Endothelial cell (in vitro differentiated cells): ENCODE results near the gene MPV17. TPM values are rescaled to one million over a fixed set of nuclear protein-coding genes. Genes with fewer than 3 reads are reported as not detected.

Source experiments
- DNase-seq: peaks from one replicate; pipeline ENCODE4 v3.0.0; 2021; ENCODE audit warnings: low spot score
- H3K27ac Mint-ChIP-seq: one replicate; pipeline ENCODE4 v1.8.0; 2021; ENCODE audit warnings: mixed read lengths, inconsistent platforms; ENCODE audit not compliant: unreplicated experiment
- H3K27me3 Mint-ChIP-seq: one replicate; pipeline ENCODE4 v1.8.0; 2021; ENCODE audit warnings: mild to moderate bottlenecking, moderate library complexity, mixed read lengths, inconsistent platforms; ENCODE audit not compliant: unreplicated experiment
- H3K36me3 Mint-ChIP-seq: one replicate; pipeline ENCODE4 v1.8.0; 2021; ENCODE audit warnings: mild to moderate bottlenecking, low read depth, mixed read lengths, inconsistent platforms; ENCODE audit not compliant: unreplicated experiment
- H3K4me1 Mint-ChIP-seq: one replicate; pipeline ENCODE4 v1.8.0; 2021; ENCODE audit warnings: mild to moderate bottlenecking, mixed read lengths, inconsistent platforms; ENCODE audit not compliant: unreplicated experiment
- H3K4me3 Mint-ChIP-seq: one replicate; pipeline ENCODE4 v1.8.0; 2021; ENCODE audit warnings: mild to moderate bottlenecking, mixed read lengths, inconsistent platforms; ENCODE audit not compliant: unreplicated experiment
- H3K9me3 Mint-ChIP-seq: one replicate; pipeline ENCODE4 v1.8.0; 2021; ENCODE audit warnings: mixed read lengths, inconsistent platforms; ENCODE audit not compliant: unreplicated experiment
- total RNA-seq: library from RNA; stranded (reverse); fragmentation: NEBNext Ultra II Directional; extraction: Animal tissue kit (Norgen Biotek cat#: 25700); gene quantifications from one replicate; pipeline ENCODE4 v1.2.1, GENCODE V29; 2021; ENCODE audit not compliant: unreplicated experiment
- TF ChIP-seq, protein P1 (sequence below): fragments of 200-600 bp; sonication (generic); IDR thresholded peaks from one replicate; pipeline ENCODE4 v1.5.0; 2021; ENCODE audit warnings: antibody characterized with exemption; ENCODE audit not compliant: unreplicated experiment

MPV17 gene
- total RNA-seq, 1 donor from 2014 or later, result 55.0 TPM

DNA sequence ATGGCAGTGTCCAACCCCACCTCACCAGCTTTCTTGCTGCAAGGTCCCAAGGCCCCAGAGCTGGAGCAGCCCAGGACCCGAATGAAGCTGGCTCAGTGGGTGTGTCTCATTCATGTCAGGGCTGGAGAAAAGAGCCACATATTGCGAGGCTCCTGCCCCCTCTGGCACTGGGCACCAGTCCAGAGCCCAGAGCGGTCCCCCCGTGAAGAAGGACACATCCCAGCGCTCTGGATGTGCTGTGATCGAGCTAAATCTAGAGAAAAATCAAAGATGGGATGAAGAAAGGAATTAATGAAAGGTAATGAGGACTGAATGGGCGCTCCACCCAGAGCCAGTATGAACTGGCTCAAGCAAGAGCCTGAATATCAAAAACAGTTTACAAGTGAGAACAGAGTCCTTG lies 13.3 kb upstream of the MPV17 start:
- Mint-ChIP-seq H3K36me3 (peaks cover 32% of the 10 kb centered on the region), H3K27me3 (peaks cover 5% of the 10 kb centered on the region), H3K4me1 (no peaks in the 10 kb centered on the region), H3K9me3 (no peaks in the 10 kb centered on the region), H3K4me3 (no peak overlapping the region), H3K27ac (no peak overlapping the region)
- TF ChIP-seq, protein P1, sequence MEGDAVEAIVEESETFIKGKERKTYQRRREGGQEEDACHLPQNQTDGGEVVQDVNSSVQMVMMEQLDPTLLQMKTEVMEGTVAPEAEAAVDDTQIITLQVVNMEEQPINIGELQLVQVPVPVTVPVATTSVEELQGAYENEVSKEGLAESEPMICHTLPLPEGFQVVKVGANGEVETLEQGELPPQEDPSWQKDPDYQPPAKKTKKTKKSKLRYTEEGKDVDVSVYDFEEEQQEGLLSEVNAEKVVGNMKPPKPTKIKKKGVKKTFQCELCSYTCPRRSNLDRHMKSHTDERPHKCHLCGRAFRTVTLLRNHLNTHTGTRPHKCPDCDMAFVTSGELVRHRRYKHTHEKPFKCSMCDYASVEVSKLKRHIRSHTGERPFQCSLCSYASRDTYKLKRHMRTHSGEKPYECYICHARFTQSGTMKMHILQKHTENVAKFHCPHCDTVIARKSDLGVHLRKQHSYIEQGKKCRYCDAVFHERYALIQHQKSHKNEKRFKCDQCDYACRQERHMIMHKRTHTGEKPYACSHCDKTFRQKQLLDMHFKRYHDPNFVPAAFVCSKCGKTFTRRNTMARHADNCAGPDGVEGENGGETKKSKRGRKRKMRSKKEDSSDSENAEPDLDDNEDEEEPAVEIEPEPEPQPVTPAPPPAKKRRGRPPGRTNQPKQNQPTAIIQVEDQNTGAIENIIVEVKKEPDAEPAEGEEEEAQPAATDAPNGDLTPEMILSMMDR, result no peak
- DNase-seq, result no peak

DNA sequence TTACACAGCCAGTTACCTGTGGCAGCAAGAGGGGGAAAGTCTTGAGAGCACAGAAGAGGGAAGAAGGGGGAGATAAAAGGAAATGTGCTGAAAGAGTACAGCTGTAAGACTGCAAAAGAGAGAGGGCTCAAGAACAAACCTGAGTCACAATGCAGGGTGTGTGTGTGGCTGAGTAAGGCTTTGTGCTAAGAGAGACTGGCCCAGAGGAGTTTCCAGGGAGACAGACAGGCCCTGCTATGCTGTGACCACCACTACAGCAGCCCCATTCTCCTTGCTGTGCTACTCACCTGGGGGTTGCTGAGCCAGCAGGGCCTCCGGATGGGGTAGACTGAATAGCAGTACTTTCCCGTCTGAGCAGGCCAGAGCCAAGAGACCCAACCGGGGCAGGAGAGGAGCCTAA lies 12.4 kb upstream of the MPV17 start:
- Mint-ChIP-seq H3K4me3 (peak overlapping the region; percentile 9), H3K9me3 (no peaks in the 10 kb centered on the region), H3K4me1 (no peaks in the 10 kb centered on the region), H3K27ac (no peak overlapping the region), H3K27me3 (peaks cover 5% of the 10 kb centered on the region), H3K36me3 (peaks cover 33% of the 10 kb centered on the region)
- no peak for DNase-seq
- TF ChIP-seq, protein P1, result no peak

DNA sequence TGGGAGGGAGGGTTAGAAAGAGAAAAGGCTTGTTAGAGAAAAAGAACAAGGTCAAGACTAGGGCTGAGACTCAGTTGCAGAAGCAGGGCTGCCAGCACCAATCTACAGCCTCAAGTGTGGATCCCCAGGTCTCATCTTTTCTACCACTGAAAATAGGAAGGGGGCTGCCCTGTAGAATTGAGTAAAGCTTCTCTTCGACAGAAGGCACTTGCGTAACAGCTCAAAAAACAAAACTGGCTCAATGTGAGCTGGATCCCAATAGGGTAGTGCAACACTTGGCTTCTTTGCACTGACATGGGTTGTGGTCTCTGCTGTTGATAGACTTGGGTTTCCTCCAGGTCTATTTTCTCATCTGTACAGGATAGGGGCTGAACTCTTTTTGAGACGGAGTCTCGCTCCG lies 1.8 kb upstream of the MPV17 start:
- Mint-ChIP-seq H3K27me3 (peaks cover 7% of the 10 kb centered on the region), H3K9me3 (no peaks in the 10 kb centered on the region), H3K4me3 (peak overlapping the region; percentile 14), H3K27ac (peak overlapping the region; percentile 34), H3K36me3 (peaks cover 33% of the 10 kb centered on the region), H3K4me1 (peaks cover 17% of the 10 kb centered on the region)
- DNase-seq, result no peak
- TF ChIP-seq, protein P1, result no peak

DNA sequence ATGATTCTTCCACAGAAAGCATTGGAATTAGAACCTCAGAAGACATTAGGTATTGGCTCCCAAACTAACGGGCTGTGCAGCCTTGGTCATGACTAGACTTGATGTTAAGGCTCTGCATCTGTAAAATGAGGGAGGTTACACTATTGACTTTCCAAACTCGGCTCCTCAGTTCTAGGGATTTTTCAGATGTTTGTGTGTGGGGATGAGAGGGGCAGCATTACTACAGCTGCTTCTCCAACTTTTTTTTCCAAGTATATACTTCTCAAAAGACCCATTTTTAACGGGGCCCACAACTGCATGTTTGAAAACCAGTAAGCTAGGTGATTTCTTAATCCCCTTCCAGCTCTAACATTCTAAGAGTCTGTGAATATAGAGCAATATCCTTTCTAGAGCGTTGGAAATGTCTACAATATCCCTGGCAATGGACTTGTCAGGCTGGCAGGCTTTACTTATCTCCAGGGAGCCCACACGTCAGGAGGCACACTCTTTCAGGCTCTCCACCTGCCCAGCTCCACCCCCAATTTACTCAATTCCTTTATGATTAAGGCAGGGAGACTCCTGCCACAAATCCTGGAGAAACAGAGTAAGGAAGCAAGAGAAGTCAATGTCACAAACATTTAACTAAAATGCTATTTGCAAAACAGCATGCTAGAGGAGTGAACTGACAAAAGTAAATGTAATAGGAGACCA lies 844 bp upstream of the MPV17 start:
- TF ChIP-seq, protein P1, result no peak
- no peaks in the 10 kb centered on the region for H3K9me3 Mint-ChIP-seq
- peaks cover 4% of the 10 kb centered on the region for H3K27me3 Mint-ChIP-seq
- DNase-seq, result no peak
- H3K36me3 Mint-ChIP-seq, result peaks cover 29% of the 10 kb centered on the region
- H3K4me3 Mint-ChIP-seq, result peak overlapping the region; percentile 98
- H3K27ac Mint-ChIP-seq, result peak overlapping the region; percentile 100
- peaks cover 17% of the 10 kb centered on the region for H3K4me1 Mint-ChIP-seq

DNA sequence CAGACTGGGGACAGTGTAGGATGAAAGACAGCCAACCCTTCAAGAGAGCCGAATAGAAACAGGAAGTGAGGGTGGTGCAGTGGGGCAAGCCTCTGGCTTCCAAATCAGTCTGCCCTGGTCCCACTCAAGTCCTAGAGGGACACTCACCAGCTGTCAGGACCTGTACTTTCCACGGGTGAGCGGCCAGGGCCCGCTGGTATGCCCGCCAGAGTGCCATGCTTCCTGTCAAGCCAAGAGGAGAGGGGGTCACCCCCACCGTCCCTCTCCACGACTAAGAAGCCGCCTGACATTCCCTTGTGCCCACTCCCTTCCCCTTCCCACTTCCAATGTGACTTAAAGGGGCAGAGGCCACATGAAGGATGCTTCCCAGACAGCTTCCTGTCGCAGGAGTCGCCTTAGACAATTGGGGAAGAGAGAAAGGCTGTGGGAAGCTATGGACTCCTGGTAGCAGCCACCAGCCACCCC lies 564 bp downstream of the MPV17 start:
- Mint-ChIP-seq H3K9me3 (no peaks in the 10 kb centered on the region), H3K27me3 (peaks cover 4% of the 10 kb centered on the region), H3K36me3 (peaks cover 19% of the 10 kb centered on the region), H3K27ac (peak overlapping the region; percentile 100), H3K4me1 (peaks cover 17% of the 10 kb centered on the region), H3K4me3 (peak overlapping the region; percentile 98)
- TF ChIP-seq, protein P1, result no peak
- DNase-seq, result no peak
